NCI-H2029 treated with DMSO at 0.1 percent for 48 hours (cell line): ENCODE data around the gene METTL5.

Experiments used
- DNase-seq: peaks from one replicate; lab custom pipeline; 2025; lab: John Stamatoyannopoulos, UW

METTL5 gene

GRCh38 chr2:169781249-169782013 lies 43.3 kb downstream of the METTL5 start:
- no peak for DNase-seq

GRCh38 chr2:169778446-169778845 lies 46.3 kb downstream of the METTL5 start:
- no peak for DNase-seq

- DNase-seq = no peak
These were observed 48.4 kb downstream of the METTL5 start for GRCh38 chr2:169776252-169776761.

- DNase-seq = no peak
These were observed 48.9 kb downstream of the METTL5 start for GRCh38 chr2:169775765-169776164.

DNA sequence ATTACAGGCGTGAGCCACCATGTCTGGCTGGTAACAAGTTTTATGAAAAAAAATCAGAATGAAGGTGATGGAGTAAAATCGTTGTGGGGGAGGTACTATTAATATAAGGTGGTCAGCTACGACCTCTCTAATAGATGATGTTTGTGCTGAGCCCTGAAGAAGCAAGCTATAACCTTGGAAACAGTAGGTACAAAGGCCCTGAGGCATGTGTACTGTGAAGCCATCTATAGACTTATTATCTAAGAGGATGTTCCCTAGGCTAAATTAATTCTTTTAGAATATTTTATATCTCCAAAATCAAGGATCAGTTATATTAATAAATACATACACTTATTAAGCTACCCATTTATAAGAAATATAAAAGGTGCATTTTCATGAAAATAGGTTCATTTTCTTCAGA lies 49.4 kb downstream of the METTL5 start:
- no peak for DNase-seq

DNA sequence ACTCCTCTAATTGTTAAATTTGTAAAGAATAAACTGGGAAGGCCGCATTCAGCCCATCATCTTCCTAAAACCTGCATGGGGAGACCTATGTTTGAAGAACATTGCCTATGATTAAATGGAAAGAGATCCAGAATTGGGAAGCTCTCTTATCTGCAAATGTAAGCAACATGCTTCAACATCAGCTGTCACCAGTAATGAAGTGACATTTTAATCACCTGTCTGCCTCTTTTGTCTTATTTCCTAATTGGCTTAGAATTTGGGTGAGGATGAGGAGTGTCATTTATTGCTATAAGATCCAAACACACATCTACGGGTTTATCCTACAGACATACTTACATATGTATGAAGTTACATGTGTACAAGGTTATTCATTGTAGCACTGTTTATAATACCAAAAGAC lies 52.1 kb downstream of the METTL5 start:
- DNase-seq = no peak

GRCh38 chr2:169771612-169772011 lies 53.1 kb downstream of the METTL5 start:
- no peak for DNase-seq

DNA sequence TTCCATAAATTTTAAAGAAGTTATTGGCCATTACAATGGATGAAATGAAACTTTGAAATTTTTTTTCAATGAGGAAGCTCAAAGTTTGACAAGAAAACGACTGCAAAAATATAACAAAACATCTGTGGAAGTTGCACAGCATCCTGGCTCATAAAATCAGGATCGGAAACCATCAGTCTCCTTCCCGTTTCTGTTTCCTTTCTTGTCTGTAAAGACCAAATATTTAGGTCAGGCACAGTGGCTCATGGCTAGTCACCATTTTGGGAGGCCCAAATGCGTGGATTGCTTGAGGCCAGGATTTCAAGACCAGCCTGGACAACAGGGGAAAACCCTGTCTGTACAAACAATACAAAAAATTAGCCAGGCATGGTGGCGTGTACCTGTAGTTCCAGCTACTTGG lies 53.7 kb downstream of the METTL5 start:
- DNase-seq = no peak

GRCh38 chr2:169768262-169768995 lies 56.3 kb downstream of the METTL5 start:
- DNase-seq = no peak

DNA sequence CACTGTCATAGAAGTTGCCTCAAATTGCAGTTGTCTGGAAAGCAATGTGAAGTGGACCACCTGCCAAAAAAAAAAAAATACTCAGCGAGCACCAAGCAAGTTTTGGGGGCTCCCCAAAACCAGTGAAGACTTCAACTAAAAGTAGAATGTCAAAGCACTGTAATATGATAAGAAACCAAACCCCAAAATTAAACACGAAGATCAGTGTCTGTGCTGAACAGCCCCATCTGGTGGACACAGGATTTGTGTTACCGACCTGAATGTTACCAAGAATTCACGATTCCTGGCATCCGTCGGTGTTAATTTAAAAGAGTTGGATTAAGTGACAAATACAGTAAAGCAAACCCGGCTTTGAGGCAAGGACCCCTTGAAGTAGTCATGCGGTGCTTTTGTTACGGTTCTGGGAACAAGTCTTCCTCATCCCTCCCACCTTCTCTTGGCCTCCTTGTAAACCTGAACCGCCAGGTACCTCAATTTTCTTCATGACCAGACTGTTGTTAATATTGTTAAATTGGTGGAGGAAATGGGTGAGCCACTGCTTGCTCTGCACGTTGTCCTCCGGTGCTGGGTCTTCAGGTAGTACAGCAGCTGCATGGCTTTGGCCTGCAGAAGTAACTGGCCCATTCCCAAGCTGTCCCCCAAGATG lies 57.3 kb downstream of the METTL5 start:
- no peak for DNase-seq

- no peak for DNase-seq
These were observed 59.2 kb downstream of the METTL5 start for GRCh38 chr2:169765523-169765922.

DNA sequence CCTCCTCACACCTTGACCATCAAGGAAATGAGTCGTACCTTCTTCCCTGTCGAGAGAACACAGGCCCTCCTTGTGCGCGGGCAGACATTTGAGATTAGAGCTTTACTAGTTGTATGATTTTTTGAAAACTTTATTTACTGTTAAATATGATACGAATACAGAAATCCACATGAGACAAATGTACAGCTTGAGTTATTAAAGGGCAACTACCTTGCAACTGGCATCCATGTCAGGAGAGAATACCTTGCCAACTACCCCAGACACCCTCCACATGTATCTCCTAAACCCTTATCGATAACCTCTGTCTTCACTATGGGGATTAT lies 62.8 kb downstream of the METTL5 start:
- DNase-seq = no peak
